Kidney glomerular epithelial cell (primary cell): Measurements from ENCODE around the gene SLC37A4.
"Not testable (repeated sequence)": the region's sequence is repeated elsewhere in the genome, so short reads cannot be mapped to it uniquely, and the experiment has no call there.

Experiments used
- DNase-seq: peaks from one replicate; lab custom pipeline; 2025; lab: John Stamatoyannopoulos, UW

Gene SLC37A4

DNA sequence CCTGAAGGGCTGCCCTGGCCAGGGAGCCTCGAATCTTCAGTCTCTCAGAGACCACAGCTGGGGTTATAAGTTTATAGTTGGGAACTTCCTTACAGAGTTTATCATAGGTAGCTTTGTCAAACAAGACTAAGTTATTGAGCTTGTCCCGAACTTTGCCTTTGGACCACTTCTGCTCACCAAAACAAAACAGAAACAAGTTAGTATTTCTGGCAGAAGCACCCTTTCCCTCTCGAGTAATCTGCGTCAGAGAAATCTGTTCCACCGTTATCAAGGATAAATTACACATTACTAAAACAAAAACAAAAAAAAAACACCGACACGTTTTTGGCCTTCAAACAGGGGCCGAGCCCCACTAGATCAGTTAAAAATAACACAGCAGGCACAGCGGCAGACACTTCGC, 13.3 kb downstream of the SLC37A4 start:
- not testable (repeated sequence) for DNase-seq

DNA sequence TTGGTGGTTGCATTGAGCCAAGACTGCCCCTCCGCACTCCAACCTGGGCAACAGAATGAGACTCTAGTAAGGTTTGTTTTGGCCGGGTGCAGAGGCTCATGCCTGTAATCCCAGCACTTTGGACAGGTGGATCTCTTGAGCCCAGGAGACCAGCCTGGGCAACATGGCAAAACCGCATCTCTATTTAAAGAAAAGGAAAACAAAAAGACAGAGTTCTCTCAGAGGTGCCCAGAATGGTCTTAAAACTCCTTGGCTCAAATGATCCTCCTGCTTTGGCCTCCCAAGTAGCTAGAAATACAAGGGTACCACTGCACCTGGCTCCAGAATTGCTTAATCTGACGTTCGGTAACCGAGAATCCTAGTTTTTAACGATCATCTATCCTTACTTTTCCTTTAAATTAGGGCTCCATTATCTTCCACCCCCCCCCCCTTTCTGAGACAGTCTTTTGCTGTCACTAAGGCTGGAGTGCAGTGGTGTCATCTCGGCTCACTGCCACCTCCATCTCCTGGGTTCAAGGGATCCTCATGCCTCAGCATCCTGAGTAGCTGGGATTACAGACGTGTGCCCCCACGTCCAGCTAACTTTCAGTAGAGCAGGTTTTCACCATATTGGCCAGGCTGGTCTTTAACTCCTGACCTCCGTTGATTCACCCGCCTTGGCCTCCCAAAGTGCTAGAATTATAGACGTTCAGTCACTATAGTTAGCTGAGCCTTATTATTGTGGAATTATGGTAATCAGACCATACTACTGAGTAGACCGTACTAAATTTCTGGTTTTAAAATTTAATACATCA, 14.3 kb downstream of the SLC37A4 start:
- no peak for DNase-seq

DNA sequence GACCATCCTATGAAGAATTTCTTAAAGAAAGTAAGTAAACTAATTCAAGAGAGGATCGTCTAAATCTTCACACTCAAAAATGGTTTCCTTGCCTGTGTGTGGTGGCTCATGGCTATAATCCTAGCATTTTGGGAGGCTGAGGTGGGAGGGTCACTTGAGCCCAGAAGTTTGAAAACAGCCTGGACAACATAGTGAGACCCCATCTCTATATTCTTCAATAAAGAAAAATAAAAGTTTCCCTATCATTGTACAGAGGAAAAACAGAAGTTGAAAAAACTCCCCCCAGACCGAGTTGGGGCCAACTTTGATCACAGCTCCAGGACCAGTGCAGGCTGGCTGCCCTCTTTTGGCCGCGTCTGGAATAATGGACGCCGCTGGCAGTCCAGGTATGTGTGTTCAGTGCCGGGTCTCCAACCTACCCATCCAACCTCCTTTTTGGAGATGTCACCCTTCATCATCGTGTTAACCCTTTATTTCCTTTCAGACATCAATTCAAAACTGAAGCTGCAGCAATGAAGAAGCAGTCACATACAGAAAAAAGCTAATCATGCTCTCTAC, 15.5 kb downstream of the SLC37A4 start:
- no peak for DNase-seq

DNA sequence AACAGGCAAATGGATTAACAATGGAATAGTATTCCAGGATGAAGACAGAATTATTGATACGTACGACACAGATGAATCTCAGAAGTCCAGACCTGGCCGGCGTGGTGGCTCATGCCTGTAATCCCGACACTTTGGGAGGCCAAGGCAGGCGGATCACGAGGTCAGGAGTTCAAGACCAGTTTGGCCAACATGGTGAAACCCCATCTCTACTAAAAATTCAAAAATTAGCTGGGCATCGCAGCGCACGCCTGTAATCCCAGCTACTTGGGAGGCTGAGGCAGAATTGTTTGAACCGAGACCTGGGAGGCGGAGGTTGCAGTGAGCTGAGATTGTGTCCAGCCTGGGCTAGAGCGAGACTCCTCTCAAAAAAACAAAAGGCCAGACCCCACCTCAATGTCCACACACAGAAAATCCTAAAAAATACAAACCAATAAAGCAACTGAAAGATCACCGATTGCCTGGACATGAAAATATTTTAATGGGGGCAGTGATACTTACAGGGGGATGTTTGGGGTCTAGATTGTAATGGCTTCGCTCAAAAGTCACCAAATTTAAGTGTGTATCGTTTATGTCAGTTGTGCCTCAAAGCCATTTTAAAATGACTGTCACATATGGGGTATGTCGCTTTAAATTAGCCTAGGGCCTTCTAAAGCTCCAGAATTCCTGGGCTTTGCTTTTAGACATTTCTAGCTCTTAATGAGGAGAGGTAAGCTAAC, 16.3 kb downstream of the SLC37A4 start:
- no peak for DNase-seq

DNA sequence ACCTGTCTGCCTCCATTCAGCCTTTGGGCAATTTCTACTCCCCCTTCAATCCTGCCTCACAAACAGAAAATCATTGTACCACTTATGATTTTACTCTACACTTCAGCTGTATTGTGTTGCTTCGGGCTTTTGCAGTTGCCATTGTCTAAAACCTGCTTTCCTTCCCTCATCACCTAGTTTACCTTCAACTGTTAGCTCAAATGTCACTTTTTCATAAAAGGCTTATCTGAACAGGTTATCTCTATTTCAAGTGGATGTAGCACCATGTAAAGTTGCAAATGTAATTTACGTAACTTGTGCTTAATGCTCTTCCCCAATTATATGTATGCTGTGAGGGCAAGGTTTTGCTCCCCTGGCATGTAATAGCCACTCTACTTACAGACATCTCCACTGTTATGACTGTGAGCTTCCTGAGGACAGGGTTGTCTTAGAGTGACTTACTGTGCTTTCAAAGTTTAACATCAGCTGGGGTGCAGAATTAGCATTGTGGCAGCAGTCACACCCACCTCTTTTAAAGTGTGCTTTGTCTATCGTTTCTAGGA, 18.0 kb downstream of the SLC37A4 start:
- no peak for DNase-seq

DNA sequence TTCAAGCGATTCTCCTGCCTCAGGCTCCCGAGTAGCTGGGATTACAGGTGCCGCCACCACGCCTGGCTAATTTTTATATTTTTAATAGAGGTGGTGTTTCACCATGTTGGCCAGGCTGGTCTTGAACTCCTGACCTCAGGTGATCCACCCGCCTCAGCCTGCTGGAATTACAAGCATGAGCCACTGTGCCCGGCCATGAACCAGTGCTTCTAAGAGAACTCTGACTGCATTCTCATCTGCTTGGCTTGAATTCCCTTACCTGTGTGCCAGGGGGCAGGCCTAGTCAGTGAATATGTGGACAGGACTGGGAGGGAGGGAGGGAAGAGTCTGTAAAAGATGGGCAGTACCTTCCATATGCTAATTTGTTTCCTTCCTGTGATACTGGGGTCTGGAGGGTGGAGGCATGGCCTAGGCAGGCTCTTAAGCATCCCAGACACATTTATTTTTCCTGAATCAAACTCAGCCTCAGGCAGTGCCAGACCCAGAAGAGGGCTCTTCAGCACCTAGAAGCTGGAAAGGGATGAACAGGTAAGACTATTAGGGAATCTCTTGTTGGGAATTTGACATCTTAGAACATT, 19.1 kb downstream of the SLC37A4 start:
- DNase-seq: no peak

DNA sequence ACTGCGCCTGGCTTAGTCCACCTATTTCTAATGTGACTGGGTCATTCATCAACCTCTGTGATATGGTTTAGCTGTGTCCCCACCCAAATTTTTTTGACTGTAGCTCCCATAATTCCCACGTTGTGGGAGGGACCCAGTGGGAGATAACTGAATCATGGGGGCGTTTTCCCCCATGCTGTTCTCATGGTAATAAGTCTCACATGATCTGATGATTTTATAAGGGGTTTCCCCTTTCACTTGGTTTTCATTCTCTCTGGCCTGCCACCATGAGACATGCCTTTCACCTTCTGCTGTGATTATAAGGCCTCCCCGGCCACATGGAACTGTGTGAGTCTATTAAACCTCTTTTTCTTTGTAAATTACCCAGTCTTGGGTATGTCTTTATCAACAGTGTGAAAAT, 24.0 kb downstream of the SLC37A4 start:
- DNase-seq: no peak

DNA sequence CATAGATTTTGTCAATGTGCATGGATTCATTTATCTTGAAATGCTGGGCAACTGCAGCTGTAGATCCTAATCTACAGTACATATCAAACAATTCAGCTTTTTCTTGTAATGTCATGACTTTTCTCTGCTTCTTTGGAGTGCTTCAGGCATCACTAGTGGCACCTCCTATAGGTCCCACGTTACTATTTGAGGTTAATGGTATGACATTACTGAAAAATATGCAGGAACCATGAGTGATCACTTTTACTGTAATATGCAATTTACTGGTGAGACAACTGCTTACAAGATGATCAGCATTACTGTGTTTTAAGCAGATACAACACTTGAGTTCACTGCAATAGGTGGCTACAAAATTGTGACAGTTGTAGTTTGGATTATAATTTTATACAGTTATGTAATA, 29.8 kb downstream of the SLC37A4 start:
- no peak for DNase-seq

DNA sequence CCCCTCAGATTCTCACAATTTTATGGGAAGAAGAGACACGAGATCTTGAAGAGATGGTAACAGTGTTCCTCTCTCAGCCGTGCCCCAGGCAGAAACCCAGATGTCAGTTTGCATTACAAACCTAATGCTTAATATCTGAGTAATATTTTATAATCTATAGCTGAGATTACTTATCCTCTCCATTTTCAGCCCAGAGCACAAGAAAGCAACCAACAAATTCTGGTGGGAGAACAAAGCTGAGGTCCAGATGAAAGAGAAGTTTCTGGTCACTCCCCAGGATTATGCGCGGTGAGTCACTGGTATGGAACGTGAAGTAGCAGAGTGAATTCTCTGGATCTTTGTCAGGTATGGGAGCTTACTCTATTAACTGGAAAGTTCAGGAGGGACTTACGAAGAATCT, 31.9 kb downstream of the SLC37A4 start:
- peak; percentile 80 for DNase-seq

DNA sequence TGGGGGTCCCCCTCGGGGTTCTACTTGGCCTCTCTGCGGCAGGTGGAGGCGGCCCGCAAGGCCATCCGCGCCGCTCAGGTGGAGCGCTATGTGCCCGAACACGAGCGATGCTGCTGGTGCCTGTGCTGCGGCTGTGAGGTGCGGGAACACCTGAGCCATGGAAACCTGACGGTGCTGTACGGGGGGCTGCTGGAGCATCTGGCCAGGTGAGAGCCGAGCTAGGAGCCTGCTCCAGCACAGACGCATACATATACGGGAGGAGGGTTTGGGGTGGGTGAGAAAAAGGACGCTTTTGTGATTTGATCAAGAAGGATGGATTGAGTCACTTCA, 32.3 kb downstream of the SLC37A4 start:
- no peak for DNase-seq

DNA sequence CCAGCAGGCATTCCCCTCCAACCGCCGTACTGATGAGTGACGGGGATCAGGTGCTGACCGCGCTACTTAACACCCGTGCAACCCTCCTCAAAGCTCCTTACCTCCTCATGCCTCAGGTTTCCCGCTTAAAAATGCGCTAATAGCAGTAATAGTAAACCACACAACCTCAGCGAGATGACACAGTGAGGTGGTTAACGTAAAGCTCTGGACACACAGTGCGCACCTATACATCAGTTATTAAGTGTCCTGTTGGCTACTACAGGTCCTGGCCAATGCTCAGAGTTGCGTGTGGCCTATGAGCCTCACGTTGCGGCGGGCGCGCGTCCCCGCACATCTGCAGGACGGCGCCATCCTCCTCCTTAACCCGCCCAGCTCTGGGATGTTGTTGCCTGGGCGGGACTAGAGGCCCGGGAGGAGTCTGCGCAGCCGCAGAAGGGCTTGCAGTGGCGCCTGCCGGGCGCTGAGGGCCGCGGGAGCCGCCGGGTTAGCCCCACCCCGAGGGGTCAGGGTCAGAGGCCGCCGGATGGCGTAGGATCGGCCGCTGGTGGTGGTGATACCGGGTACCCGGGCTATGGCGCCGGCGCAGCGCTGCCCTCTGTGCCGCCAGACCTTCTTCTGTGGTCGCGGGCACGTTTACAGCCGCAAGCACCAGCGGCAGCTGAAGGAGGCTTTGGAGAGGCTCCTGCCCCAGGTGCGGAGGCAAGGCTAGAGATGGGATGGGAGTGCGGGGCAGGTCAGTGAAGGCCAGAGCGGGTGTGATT, 32.9 kb downstream of the SLC37A4 start, which contains the start of gene CENATAC:
TSS of gene CENATAC (plus strand) at position 512 of the 761 bp plus-strand sequence. CDS start at position 572, 60 bp downstream.
- DNase-seq: peak; percentile 84

DNA sequence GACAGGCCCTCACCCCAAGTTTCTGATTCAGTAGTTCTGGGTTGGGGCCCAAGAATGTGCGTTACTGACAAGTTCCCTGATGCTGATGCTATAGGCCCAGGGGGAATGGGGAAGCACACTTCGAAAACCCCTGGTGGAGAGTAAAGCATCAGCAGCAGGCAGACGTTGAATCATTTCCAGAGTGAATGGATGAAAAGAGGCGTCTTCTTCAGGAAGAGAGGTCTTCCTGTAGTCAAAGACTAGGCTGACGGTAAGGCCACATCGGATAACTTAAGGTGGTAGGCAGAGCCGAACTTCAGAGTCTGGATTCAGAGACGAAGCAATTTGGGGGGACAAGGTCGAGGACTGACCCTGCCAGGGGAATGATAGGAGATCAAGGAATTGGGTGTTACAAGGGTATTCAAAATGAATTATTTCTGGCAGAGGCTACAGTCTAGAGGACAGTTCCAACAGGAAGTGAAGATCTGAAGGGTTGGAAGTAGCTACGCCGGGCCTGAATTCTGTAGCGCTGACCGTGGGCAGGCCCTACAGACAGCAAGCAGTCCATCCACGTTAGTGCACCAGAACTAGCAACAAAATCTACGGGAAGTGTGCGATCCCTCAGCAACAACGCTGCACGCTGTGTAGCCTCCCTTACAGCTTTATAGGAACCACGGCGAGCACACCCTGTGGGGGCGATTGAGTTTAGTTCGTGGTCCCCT, 33.6 kb downstream of the SLC37A4 start:
- DNase-seq: no peak

DNA sequence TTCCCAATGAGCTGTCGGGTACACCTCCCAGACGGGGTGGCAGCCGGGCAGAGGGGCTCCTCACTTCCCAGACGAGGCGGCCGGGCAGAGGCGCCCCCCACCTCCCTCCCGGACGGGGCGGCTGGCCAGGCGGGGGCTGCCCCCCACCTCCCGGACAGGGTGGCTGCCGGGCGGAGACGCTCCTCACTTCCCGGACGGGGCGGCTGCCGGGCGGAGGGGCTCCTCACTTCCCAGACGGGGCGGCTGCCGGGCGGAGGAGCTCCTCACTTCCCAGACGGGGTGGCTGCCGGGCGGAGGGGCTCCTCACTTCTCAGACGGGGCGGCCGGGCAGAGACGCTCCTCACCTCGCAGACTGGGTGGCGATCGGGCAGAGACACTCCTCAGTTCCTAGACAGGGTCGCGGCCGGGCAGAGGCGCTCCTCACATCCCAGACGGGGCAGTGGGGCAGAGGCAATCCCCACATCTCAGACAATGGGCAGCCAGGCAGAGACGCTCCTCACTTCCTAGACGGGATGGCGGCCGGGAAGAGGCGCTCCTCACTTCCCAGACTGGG, 39.1 kb downstream of the SLC37A4 start:
- DNase-seq: not testable (repeated sequence)

DNA sequence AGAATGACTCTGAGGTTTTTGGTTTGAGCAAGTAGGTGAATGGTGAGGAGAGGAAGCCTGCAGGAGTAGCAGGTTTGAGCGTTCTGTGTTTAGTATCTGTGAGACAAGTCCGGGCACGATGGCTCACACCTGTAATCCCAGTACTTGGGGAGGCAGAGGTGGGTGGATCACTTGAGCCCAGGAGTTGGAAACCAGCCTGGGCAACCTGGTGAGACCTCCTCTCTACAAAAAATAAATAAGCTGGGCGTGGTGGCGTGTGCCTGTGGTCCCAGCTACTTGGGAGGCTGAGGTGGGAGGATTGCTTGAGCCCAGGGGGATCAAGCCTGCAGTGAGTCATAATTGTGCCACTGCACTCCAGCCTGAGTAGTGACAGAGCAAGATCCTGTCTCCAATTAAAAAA, 42.4 kb downstream of the SLC37A4 start:
- DNase-seq: no peak

DNA sequence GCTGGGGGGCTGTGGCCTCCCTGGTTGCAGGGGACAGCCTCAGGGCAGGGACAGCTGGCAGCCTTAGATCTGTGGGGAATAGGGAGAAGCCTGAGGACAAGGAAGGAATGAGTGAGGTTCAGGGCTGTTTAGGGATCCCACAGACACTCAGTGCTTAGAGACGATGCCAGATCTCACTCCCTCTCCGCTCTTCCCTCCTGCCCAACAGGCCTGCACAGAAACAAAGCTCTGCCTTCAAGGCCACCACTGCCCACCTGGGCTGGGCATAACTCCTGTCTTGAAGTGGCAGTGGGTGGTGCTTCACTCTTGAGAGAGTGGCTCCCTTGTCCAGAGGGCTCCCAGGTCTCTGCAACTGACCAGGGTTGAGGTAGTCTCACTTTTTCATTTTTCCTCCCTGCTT, 45.9 kb downstream of the SLC37A4 start:
- DNase-seq: no peak

DNA sequence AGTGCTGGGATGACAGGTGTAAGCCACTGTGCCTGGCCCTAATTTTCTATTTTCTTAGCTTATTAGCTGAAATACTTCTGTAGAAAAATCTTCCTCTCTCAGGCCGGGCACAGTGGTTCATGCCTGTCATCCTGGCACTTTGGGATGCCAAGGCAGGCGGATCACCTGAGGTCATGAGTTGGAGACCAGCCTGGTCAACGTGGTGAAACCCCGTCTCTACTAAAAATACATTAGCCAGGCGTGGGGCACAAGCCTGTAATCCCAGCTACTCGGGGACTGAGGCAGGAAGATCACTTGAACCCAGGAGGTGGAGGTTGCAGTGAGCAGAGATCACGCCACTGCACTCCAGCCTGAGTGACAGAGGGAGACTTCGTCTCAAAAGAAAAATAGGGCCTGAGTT, 46.3 kb downstream of the SLC37A4 start:
- DNase-seq: not testable (repeated sequence)

DNA sequence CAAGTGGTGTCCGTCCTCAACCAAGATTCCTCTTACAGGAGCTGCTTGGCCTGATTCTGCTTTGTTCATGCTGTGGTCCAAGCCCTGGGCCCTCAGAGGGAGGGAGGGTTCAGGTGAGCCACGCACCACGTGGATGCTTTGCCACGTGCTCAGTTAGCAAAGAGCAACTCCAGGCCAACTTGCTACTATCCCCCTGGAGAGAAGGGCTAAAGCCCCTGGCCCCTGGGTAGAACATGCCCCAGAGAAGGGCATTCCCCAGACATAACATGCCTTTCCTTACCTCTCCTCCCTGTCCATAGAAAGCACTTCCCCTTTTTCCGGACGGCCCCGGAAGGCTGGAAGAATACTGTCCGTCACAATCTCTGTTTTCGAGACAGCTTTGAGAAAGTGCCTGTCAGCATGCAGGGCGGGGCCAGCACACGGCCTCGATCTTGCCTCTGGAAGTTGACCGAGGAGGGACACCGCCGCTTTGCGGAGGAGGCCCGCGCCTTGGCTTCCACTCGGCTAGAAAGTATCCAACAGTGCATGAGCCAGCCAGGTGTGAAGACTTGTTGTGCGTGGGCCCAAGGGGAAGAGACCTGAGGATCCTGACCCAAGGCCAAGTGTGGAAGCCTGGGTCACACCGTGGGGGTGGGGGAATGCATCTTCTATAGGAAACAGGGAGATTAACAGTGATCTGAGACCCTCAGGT, 50.3 kb downstream of the SLC37A4 start:
- no peak for DNase-seq

DNA sequence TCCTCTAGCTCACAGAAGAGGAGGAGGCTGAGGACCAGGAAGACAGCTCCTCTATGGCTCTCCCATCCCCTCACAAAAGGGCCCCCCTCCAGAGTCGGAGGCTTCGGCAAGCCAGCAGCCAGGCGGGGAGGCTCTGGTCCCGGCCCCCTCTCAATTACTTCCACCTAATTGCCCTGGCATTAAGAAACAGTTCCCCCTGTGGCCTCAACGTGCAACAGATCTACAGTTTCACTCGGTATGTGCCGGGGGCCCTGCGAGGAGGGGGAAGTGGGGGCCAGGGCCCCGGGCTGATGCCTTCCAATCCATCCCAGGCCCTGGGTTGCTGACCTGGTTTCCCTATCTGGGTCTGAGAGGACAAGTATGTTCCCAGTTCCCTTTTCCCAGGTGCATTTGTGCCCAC, 51.2 kb downstream of the SLC37A4 start:
- no peak for DNase-seq

DNA sequence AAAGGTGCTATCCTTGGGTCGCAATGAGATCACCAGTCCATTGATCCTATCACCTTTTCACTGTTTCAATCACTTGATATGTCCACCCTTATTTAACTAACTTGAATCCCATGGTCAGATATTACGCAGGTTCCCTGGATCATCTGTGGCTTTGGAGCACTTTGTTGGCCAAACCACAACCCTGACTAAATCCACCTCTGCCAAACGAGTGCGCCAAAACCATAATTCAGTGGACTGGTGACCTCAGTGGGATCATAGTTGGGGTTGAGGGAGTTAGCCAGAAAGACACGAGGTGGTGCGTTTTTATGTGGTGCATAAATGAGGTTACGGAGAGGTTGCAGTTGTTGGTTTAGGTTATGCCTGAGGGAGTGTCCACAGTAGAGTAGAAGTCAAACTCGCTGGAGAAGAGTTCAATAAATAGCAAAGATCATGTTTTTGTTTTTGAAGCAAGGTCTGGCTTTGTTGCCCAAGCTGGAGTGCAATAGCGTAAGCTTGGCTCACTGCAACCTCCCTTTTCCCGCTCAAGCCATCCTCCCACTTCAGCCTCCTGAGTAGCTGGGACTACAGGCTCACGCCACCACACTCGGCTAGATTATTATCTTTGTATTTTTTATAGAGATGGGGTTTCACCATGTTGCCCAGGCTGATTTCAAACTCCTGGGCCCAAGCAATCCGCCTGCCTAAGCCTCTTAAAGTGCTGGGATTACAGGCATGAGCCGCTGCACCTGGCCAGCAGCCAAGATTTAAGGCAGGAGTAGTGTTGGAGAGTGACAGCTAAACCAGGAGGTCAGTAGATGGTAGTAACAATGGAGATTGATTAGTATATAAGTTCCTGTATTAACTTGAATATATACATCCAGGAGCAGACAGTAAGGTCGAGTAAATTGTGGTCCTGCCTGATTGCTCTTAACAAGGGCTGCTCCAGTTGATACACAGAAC, 54.6 kb downstream of the SLC37A4 start:
- DNase-seq: no peak
